HEK293 (cell line): Measurements from ENCODE around the gene FBXO42.

Experiments used
- CTCF ChIA-PET: fragments of 350-600 bp; formaldehyde crosslinking; extraction: SDS; loops from one replicate; lab custom pipeline; 2021; ENCODE audit warnings: antibody characterized with exemption; lab: Yijun Ruan, JAX
- POLR2A ChIA-PET: fragments of 300-600 bp; formaldehyde crosslinking; extraction: SDS; loops from one replicate; lab custom pipeline; 2020; ENCODE audit warnings: antibody characterized with exemption, inconsistent platforms; lab: Yijun Ruan, JAX
- H3K27ac ChIP-seq: fragments of 200-500 bp; sonication (Bioruptor generic); 2 replicates; pipeline ENCODE4 v1.5.1; 2014; ENCODE audit warnings: low read depth, low read length, control low read depth, inconsistent platforms; ENCODE audit errors: extremely low read depth
- H3K36me3 ChIP-seq, 2 experiments: fragments of 200-500 bp in 1 of 2; sonication (Bioruptor generic) in 1 of 2; 1 replicate in 1 of 2; 2 replicates in 1 of 2; pipeline ENCODE4 v1.5.1; 2014 to 2017; ENCODE audit warnings: inconsistent platforms in 2 of 2, low read length in 2 of 2; ENCODE audit not compliant: control insufficient read depth in 2 of 2, insufficient read depth in 1 of 2
- H3K4me1 ChIP-seq: fragments of 200-500 bp; sonication (Bioruptor generic); 2 replicates; pipeline ENCODE4 v1.5.1; 2014; ENCODE audit warnings: mild to moderate bottlenecking, low read length, inconsistent platforms; ENCODE audit not compliant: control insufficient read depth, insufficient read depth
- H3K4me3 ChIP-seq: 2 replicates; pipeline ENCODE4 v1.5.1; 2011; ENCODE audit warnings: low read depth, mild to moderate bottlenecking, control low read depth, low read length, moderate library complexity
- H3K9me3 ChIP-seq: fragments of 200-500 bp; sonication (Bioruptor generic); 2 replicates; pipeline ENCODE4 v1.5.1; 2014; ENCODE audit warnings: low read depth, low read length, inconsistent platforms; ENCODE audit not compliant: control insufficient read depth, insufficient read depth
- EGR2 ChIP-seq: fragments of 450-650 bp; formaldehyde crosslinking; IDR thresholded peaks from 2 replicates; pipeline ENCODE4 v1.5.1; 2016; ENCODE audit warnings: low read depth, missing biosample characterization, missing genetic modification characterization
- GLIS1 ChIP-seq: fragments of 450-650 bp; formaldehyde crosslinking; IDR thresholded peaks from 2 replicates; pipeline ENCODE4 v1.5.1; 2016; ENCODE audit warnings: missing biosample characterization, missing genetic modification characterization
- KLF16 ChIP-seq: fragments of 450-650 bp; formaldehyde crosslinking; IDR thresholded peaks from 2 replicates; pipeline ENCODE4 v1.5.1; 2017; ENCODE audit warnings: missing biosample characterization, missing genetic modification characterization
- OSR2 ChIP-seq: fragments of 450-650 bp; formaldehyde crosslinking; IDR thresholded peaks from 2 replicates; pipeline ENCODE4 v1.5.1; 2016; ENCODE audit warnings: missing biosample characterization, missing genetic modification characterization
- PRDM1 ChIP-seq: fragments of 450-650 bp; formaldehyde crosslinking; IDR thresholded peaks from 2 replicates; pipeline ENCODE4; 2016; ENCODE audit warnings: missing biosample characterization, missing genetic modification characterization
- PRDM10 ChIP-seq: fragments of 450-650 bp; formaldehyde crosslinking; IDR thresholded peaks from 2 replicates; pipeline ENCODE4 v1.5.1; 2016; ENCODE audit warnings: missing biosample characterization, missing genetic modification characterization
- PRDM4 ChIP-seq: fragments of 450-650 bp; formaldehyde crosslinking; IDR thresholded peaks from 2 replicates; pipeline ENCODE4 v1.5.1; 2017; ENCODE audit warnings: missing biosample characterization, missing genetic modification characterization
- SCRT1 ChIP-seq: fragments of 450-650 bp; formaldehyde crosslinking; IDR thresholded peaks from 2 replicates; pipeline ENCODE4 v1.5.1; 2016; ENCODE audit warnings: missing biosample characterization, missing genetic modification characterization, borderline replicate concordance
- SP7 ChIP-seq: fragments of 450-650 bp; formaldehyde crosslinking; IDR thresholded peaks from 2 replicates; pipeline ENCODE4 v1.5.1; 2016; ENCODE audit warnings: missing biosample characterization, missing genetic modification characterization
- TRIM28 ChIP-seq: IDR thresholded peaks from 2 replicates; pipeline ENCODE4 v1.6.1; 2011; ENCODE audit warnings: low read length, control low read depth, borderline replicate concordance
- YY2 ChIP-seq: fragments of 450-650 bp; formaldehyde crosslinking; IDR thresholded peaks from 2 replicates; pipeline ENCODE4 v1.5.1; 2016; ENCODE audit warnings: missing biosample characterization, missing genetic modification characterization
- ZBTB44 ChIP-seq: fragments of 450-650 bp; IDR thresholded peaks from 2 replicates; pipeline ENCODE4 v1.5.1; 2018; ENCODE audit warnings: missing biosample characterization, mild to moderate bottlenecking, missing genetic modification characterization
- ZBTB49 ChIP-seq: fragments of 450-650 bp; formaldehyde crosslinking; IDR thresholded peaks from 2 replicates; pipeline ENCODE4 v1.5.1; 2016; ENCODE audit warnings: missing biosample characterization, missing genetic modification characterization, low read depth
- ZIC2 ChIP-seq: fragments of 450-650 bp; formaldehyde crosslinking; IDR thresholded peaks from 2 replicates; pipeline ENCODE4 v1.5.1; 2016; ENCODE audit warnings: missing biosample characterization, missing genetic modification characterization
- ZNF155 ChIP-seq: fragments of 450-650 bp; formaldehyde crosslinking; IDR thresholded peaks from 2 replicates; pipeline ENCODE4 v1.5.1; 2016; ENCODE audit warnings: missing biosample characterization, missing genetic modification characterization
- ZNF18 ChIP-seq: fragments of 450-650 bp; formaldehyde crosslinking; IDR thresholded peaks from 2 replicates; pipeline ENCODE4 v1.5.1; 2016; ENCODE audit warnings: missing biosample characterization, missing genetic modification characterization
- ZNF19 ChIP-seq: fragments of 450-650 bp; formaldehyde crosslinking; IDR thresholded peaks from 2 replicates; pipeline ENCODE4; 2016; ENCODE audit warnings: missing biosample characterization, missing genetic modification characterization, low read depth
- ZNF302 ChIP-seq: fragments of 450-650 bp; formaldehyde crosslinking; IDR thresholded peaks from 2 replicates; pipeline ENCODE4 v1.5.1; 2016; ENCODE audit warnings: missing biosample characterization, missing genetic modification characterization, low read depth
- ZNF341 ChIP-seq: fragments of 450-650 bp; formaldehyde crosslinking; IDR thresholded peaks from 2 replicates; pipeline ENCODE4; 2016; ENCODE audit warnings: low read depth, missing biosample characterization, missing genetic modification characterization
- ZNF350 ChIP-seq: fragments of 450-650 bp; formaldehyde crosslinking; IDR thresholded peaks from 2 replicates; pipeline ENCODE4 v1.5.0; 2017; ENCODE audit warnings: missing biosample characterization, mild to moderate bottlenecking, missing genetic modification characterization
- ZNF660 ChIP-seq: fragments of 450-650 bp; IDR thresholded peaks from 2 replicates; pipeline ENCODE4 v1.5.1; 2018; ENCODE audit warnings: missing biosample characterization, mild to moderate bottlenecking, missing genetic modification characterization
- ZNF664 ChIP-seq: fragments of 450-650 bp; formaldehyde crosslinking; IDR thresholded peaks from 2 replicates; pipeline ENCODE4 v1.5.1; 2016; ENCODE audit warnings: missing biosample characterization, missing genetic modification characterization

Gene FBXO42

GRCh38 chr1:16375521-16376340 is 23.5 kb upstream of the FBXO42 start (continued):
- TF ChIP-seq ZBTB49 (tag by site-specific recombination) (no peak), ZBTB44 (tag by site-specific recombination) (peak; percentile 49; the same call in 1 of the 2 replicates), EGR2 (tag by site-specific recombination) (peak; percentile 22; the same call in 1 of the 2 replicates), YY2 (tag by site-specific recombination) (no peak), GLIS1 (tag by site-specific recombination) (0 out of 2 replicates have a peak, but pooled peaks have one; percentile 34), TRIM28 (peak; percentile 85; the same call in 1 of the 2 replicates), ZNF341 (tag by site-specific recombination) (peak; percentile 33; the same call in 1 of the 2 replicates), ZNF664 (tag by site-specific recombination) (0 out of 2 replicates have a peak, but pooled peaks have one; percentile 49), SCRT1 (no peak), SP7 (peak; percentile 78), ZNF19 (no peak), ZNF660 (tag by site-specific recombination) (no peak), OSR2 (tag by site-specific recombination) (peak; percentile 68; the same call in 1 of the 2 replicates), ZIC2 (tag by site-specific recombination) (peak; percentile 24; the same call in 1 of the 2 replicates), ZNF155 (tag by site-specific recombination) (no peak), PRDM4 (tag by site-specific recombination) (no peak)

- CTCF ChIA-PET = interaction anchor here (0.7 kb wide), 3 partner anchors 25 to 170 kb away, joined by 3 read pairs; no protein-coding TSS in a partner anchor
- Histone ChIP-seq H3K36me3 (peaks cover 0 to 6% of the 10 kb centered on the region in 2 experiments; a peak in 2 of 3 replicates), H3K4me3 (no peak overlapping the region), H3K4me1 (peaks cover 13% of the 10 kb centered on the region), H3K9me3 (no peaks in the 10 kb centered on the region)
- POLR2A ChIA-PET = no interaction called here
- TF ChIP-seq ZNF350 (tag by site-specific recombination) (no peak), ZNF18 (no peak), PRDM10 (tag by site-specific recombination) (peak; percentile 36; the same call in 1 of the 2 replicates), KLF16 (tag by site-specific recombination) (no peak), ZNF302 (tag by site-specific recombination) (no peak), PRDM1 (peak; percentile 37; the same call in 1 of the 2 replicates)
- TF ChIP-seq, all 188 proteins: peak for 2
- H3K27ac ChIP-seq = no peak overlapping the region
These were observed 22.0 kb upstream of the FBXO42 start for GRCh38 chr1:16374266-16374665.
